Non-pigmented ciliary epithelial cell (primary cell): ENCODE results near the gene MFAP5.
"Not testable (repeated sequence)": the region's sequence is repeated elsewhere in the genome, so short reads cannot be mapped to it uniquely, and the experiment has no call there.

Experiments
- DNase-seq: peaks from one replicate; pipeline ENCODE4 v3.0.0-alpha.2; 2010; ENCODE audit warnings: low read depth

Gene MFAP5

DNA sequence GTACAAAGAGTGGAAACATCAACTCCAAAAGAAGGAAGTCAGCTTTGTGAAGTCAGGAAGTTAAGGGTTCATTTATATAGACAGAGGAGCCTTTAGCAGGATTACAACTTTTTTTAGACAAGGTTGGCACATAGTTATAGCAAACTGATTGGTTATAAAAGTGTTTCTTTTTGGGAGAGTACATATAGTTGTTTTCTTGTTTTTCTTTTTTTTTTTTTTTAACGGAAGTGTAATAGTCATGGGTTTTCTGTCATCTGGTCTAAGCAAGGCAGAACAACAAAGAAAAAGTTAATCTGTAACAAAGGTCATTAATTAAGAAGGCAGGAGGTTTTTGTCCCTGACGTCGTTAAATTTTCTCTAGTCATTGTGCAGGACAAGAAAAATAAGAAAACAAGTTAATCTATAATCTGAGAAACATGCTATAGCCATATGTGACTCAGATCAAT is 13.0 kb upstream of the MFAP5 start:
- DNase-seq, result no peak

DNA sequence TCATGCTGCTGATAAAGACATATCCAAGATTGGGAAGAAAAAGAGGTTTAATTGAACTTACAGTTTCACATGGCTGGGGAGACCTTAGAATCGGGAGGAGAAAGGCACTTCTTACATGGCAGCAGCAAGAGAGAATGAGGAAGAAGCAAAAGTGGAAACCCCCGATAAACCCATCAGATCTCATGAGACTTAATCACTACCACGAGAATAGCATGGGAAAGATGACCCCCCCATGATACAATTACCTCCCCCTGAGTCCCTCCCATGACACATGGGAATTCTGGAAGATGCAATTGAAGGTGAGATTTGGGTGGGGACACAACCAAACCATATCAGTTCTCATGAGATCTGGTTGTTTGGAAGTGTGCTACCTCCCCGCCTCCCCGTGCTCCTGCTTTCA is 9.8 kb upstream of the MFAP5 start:
- no peak for DNase-seq

DNA sequence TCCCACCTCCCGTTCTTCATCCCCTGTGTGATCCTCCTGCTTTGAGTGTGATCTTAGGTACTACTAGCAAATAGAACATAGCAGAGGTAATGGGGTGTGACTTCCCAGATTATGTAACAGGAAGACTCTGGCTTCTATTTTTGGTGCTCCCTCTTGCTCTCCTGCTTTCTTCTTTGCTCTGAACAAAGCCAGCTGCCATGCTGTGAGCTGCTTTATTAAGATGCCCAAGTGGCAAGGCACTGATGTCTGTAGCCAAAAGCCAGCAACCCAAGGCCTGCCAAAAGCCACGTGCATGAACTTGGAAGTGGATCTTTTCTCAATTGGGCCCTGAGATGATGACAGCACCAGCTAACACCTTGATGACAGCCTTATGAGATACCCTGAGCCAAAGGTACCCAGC is 5.8 kb upstream of the MFAP5 start:
- DNase-seq, result no peak

DNA sequence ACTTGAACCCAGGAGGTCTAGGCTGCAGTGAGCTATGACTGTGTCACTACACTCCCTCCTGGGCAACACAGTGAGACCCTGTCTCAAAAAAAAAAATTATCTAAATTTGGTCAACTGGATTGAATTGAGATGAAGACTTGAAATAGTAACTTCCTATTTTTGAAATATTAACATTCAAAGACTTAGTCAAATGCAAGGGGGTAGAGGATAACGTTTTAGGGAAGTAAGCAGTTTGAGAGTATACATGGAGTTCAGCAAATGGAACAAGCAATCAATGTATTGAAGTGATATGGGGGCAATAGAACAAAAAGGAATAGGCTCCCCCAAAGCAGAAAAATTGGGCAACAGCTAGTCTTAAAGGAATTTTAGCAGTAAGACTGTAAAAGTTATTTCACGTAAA is 4.6 kb upstream of the MFAP5 start:
- DNase-seq, result no peak

DNA sequence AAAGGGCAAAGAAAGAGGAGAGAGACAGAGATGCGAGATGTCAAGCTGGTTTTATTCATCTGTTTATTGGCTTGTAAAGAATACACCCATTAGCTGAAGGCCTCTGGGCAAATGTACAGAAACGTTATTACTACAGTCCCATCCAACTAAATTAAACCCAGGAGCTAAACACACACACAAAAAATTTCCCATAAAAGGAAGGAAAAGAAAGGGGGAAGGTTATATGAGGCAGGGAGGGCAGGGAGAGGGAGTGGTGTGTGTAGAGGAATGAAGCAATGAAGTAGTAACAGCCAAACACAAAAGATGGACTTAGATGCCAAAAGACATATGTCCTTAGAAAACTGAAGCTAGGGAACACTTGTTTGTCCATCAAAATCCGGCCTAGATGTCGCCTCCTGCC is 3.1 kb upstream of the MFAP5 start:
- no peak for DNase-seq

DNA sequence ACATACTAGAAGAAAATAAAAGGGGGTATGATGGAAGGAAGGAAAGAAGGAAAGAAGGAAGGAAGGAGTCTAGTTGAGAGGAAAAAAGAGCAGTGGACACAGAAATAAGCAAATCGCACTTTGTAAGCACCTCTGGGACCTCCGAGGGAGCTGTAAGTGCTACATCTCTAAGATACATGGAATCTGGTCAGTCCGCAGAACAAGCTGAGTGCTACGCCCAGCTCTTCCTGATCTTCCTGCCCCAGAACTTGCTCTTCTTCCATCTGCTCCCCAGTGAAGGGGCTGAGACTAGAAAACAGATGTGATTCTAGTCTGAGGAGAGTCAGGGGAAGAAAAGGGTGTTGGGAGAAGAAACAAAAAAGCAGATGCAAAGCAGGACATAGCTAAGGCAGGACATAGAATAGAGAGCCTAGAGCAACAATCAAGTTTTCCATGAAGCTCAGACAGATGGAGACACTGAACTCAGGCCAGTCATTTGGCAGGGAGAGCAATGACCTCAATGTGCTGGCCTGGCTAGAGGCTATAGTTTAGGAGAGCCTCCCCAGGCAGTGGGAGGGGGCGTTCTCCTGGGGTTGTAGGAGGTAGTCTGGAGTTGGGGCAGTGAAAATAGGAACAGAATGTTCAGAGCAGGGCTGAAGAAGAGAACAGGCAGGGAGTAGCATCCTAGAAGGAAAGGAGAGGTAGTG is 1.7 kb upstream of the MFAP5 start:
- no peak for DNase-seq

DNA sequence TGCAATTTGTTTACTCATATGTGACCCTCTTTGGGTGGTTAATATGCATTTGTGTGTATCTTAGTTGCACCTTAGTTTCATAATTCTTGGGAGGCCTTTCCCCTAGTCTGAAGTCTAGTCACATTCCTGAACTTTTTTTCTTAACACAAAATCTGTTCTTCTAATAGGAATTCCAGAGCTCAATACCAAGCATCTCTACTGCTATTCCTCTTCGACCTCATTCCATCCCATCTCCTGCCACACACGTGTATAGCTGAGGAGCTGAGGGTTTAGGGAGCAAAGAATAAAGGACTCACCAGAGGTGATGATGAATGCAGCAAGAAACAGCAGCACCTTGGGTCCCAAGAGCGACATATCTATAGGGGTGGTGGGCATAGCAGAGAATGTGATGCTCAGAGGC is 875 bp downstream of the MFAP5 start:
- DNase-seq, result no peak

DNA sequence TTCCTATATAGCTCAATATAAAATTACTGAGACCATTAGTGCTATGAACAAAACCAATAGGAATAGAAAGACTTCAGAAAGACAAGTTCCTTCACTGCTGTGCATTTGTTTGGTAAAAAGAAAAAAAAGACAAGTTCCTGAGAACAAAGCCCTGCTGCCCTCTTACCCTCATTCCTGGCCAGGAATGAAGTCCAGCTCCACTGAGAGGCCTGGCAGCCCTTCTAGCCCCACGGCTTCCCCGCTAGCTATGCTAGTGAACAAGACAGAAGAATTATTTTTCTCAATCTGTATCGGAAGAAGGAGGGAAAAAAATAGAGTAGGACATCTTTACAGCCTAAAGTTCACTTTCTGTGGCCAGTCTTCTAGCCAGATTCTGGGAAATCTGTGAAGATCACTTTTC is 1.6 kb downstream of the MFAP5 start:
- no peak for DNase-seq

DNA sequence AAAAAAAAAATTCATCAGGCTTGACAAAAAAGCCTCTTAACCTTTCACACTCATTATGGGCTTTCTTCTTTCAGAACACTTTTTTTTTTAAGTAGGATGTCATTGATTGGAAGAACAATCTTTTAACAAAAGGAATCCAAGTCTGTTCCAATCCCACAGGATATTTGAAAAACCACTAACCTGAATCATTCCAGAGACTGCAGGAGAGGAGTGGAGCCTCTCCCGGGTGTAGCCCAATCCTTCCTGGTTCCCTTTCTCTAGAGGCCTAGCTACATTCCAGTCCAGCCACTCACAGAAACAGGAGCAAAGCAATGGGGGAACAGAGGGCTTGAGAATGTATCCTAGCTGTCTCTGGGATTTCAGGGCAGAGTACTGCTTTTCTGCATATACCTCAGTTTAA is 4.3 kb downstream of the MFAP5 start:
- no peak for DNase-seq

DNA sequence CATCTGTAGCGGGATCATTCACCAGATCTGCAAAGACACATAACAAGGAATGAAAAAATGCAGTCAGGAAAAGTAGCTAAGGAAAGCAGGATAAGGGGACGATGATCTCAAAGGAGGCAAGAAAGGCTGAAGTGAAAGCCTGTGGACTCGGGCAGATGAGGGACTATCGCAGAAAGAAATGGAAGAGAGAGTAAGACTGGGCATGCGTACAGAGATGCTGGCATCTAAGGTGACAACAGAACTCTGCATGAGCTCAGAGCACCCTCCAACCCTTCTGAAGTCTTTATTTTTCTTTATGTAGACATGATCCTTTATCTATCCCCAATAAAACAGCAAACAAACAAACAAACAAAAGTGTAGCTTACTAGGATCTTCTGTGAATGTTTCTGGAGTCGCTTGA is 7.2 kb downstream of the MFAP5 start:
- DNase-seq, result no peak

DNA sequence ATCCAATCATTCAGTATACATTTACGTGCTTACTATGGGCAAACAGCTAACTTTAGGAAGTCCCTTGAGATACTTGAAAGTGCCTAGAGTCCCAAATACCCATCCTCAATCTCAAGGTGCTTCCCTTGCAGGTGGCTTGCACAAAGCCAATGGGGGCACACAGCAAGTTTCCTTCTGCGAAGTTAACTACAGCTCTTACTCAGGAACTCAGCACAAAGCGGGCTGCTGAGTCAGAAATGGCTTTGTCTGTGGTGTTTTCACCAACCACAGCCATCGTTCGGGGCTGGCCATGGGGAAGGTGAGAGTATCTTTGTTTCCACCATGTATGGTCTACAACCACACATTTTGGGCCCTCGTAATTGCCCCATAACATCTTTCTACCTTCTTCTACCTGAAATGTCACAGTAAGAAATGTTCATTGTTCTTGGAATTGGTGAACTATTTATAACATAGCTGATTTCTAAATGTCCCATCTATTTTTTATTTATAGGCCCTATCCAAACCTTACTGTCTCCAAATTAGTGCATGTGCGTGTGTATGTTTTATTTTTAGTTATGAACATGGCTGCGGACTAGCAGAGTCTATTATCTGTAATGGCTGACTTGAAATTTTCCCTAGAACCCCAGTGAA is 13.9 kb downstream of the MFAP5 start:
- no peak for DNase-seq

DNA sequence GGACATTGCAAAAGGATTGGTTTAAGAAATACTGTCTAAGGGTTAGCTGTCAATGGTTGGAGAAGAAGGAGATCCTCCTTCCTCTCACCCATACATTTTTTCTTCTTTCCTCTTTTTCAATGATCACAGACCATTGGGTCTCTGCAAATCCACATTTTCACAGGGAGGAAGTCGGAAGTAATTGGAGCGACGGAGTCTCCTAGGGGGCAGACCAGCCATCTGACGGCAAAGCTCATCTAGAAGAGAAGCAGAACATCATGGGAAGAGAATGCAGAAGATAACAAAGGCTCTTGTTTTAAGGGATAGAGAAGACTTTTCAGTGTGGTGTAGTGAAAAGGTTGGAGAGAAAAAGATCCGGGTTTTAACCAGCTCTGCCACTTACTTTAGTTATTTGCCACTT is 14.7 kb downstream of the MFAP5 start:
- DNase-seq, result no peak

DNA sequence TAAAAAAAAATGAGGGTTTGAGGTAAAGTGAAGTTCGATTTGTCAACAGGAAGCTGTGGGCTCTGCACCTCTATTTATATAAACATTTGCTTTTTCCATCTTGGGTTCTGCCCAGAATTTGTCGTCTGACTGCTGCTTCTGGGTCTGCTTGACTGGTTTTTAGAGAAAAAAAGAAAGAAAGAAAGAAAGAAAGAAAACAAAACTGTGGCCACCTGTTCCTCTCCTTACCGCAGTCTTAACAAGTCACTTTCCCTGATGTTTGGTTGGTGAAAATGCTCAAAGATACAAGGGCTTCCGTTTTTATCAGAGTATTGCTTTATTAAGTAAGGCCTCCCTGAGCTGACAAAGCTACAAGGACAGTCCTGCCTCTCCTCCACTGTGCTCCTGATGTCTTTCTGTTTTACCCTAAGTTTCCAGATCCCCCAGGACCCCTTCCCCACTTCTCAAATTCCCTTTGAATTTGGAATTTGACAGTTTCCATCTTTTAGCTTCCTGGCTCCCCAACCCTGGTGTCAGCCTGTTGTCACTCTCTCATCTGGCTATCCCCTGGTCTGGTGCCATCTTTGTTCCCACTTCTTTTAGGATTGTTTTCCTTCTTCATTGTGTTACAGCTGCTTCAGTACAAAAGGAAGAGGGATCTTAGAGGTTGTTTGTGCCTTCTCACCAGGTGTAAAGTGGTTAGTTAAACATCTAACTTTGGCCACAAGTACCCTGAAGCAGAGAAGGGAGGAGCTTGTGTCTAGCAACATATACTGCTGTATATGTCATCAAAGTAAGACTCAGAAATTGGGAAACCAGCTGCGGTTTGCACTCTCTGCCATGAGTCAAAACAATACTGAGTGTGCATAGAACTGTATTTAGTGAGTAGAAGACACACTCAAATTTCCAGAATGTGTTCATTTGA is 18.0 kb downstream of the MFAP5 start:
- DNase-seq, result no peak

DNA sequence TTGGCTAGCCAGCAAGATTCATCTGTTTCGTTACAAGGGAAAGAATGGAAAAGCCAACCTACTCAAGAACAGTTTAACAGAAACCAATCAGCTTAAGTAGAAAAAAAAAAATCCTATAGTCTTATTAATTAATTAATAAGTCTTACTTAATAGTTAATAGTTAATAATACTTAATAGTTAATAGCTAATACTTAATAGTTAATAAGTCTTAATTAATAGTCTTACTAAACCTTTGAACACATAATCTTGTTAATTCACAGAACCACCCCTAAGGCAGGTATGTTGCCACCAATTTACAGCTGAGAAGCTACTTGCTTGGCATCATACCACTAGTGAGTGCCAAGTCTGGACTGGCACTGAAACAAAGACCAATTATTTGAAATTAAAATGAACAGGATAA is 19.9 kb downstream of the MFAP5 start:
- DNase-seq, result no peak

DNA sequence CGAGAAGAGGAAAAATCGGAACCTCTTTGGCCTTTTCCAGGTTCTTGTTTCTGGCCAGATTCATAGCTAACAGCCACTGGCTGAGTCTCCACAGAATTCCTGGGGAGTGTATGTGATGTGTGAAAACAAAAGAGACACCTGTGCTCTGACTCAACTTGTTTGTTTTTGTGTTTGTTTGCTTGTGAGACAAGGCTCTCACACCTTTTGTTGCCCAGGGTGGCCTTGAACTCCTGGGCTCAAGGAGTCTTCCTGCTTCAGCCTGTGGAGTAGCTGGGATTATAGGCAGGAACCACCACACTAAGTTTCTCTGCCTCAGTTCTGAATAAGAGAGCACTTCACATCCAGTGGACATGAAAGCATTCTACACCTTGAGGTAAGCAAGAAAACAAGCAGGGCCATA is 22.7 kb downstream of the MFAP5 start:
- DNase-seq, result no peak

DNA sequence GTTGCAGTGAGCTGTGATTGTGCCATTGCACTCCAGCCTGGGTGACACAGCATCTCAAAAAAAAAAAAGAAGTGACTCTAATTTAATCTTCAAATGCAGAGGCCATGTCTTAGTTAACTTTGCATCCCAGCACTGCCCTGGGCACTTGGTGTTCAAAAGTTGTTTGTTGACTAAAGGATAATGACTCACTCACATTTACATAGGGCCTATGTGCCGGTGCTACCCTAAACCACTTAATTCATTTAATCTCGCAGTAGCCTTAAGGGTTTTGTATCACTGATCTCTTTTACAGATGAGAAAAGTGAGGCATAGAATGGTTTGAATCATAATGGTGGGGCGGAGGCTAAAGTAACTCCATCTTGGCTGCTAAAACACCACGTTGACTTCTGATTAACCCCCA is 23.7 kb downstream of the MFAP5 start:
- DNase-seq, result no peak

DNA sequence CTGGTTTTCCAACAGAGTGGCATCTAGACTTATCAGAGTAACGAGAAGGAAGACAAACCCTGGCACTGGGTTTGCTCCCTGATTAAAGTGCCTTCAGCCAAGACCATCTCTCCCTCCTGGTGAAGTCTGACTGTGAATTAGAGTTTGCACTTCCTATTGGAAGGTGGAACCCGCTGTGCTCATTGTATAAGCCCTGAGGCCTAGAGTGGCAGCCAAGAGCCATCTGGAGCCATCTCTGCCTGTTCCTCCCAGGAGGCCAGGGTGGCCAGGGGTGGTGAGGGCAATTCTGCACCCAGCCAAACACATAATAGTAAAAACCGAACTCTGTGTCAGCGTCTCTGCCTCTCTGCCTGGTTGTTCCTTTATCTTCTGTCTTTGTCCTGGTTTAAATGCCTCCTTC is 25.0 kb downstream of the MFAP5 start:
- DNase-seq, result no peak

DNA sequence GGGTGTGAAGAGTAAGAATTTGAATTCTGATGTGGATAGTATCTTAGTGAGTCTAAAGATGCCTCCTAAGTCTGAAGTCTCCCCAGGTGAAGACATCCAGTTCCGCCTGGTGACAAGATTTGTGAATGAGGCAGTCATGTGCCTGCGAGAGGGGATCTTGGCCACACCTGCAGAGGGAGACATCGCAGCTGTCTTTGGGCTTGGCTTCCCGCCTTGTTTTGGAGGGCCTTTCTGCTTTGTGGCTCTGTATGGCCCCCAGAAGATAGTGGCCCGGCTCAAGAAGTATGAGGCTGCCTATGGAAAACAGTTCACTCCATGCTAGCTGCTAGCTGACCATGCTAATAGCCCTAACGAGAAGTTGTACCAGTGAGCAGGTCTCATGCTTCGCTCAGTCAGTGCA is 25.4 kb downstream of the MFAP5 start:
- DNase-seq, result no peak

DNA sequence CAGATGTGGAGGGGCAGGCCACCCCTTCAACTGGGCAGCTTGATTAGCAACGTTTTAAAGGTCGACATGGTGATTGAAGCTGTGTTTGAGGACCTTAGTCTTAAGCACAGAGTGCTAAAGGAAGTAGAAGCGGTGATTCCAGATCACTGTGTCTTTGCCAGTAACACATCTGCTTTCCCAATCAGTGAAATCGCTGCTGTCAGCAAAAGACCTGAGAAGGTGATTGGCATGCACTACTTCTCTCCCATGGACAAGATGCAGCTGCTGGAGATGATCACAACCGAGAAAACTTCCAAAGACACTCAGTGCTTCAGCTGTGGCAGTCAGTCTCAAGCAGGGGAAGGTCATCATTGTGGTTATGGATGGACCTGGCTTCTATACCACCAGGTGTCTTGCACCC is 26.0 kb downstream of the MFAP5 start:
- no peak for DNase-seq

DNA sequence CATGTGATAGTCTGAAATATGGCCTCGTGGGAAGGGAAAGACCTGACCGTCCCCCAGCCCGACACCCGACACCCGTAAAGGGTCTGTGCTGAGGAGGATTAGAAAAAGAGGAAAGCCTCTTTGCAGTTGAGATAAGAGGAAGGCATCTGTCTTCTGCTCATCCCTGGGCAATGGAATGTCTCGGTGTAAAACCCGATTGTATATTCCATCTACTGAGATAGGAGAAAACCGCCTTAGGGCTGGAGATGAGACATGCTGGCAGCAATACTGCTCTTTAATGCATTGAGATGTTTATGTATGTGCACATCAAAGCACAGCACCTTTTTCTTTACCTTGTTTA is 26.6 kb downstream of the MFAP5 start:
- not testable (repeated sequence) for DNase-seq

DNA sequence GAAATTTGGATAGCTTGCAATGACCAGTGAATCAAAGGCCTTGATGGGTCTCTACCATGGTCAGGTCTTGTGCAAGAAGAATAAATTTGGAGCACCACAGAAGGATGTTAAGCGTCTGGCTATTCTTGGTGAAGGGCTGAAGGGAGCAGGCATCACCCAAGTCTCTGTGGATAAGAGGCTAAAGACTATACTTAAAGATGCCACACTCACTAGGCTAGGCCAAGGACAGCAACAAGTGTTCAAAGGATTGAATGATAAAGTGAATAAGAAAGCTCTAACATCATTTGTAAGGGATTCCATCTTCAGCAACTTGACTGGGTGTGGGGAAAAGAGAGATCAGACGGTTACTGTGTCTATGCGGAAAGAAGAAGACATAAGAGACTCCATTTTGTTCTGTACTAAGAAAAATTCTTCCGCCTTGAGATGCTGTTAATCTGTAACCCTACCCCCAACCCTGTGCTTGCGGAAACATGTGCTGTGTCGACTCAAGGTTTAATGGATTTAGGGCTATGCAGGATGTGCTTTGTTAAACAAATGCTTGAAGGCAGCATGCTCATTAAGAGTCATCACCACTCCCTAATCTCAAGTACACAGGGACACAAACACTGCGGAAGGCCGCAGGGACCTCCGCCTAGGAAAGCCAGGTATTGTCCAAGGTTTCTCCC is 27.2 kb downstream of the MFAP5 start:
- not testable (repeated sequence) for DNase-seq

DNA sequence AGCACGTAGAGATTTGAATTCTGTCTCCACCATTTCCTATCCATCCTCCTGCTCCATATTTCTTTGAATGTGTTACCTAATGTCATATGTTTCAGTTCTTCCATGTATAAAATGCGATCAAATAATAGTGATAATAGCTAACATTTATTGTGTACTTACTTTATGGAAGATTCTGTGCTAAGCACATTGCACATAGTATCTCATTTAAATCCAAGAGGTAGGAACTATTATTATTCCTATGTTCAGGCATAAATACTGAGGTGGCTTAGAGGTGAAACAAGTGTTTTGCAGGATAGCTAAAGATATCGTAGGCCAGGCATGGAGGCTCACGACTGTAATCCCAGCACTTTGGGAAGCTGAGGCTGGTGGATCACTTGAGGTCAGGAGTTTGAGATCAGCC is 32.5 kb downstream of the MFAP5 start:
- DNase-seq, result no peak
